GM12801 (cell line): ENCODE data around the gene MON2.

Experiments used
- CTCF ChIP-seq: IDR thresholded peaks from one replicate; pipeline ENCODE4 v1.5.1; 2011; ENCODE audit warnings: control low read depth; ENCODE audit not compliant: insufficient read length; ENCODE audit errors: extremely low read depth

MON2 gene

DNA sequence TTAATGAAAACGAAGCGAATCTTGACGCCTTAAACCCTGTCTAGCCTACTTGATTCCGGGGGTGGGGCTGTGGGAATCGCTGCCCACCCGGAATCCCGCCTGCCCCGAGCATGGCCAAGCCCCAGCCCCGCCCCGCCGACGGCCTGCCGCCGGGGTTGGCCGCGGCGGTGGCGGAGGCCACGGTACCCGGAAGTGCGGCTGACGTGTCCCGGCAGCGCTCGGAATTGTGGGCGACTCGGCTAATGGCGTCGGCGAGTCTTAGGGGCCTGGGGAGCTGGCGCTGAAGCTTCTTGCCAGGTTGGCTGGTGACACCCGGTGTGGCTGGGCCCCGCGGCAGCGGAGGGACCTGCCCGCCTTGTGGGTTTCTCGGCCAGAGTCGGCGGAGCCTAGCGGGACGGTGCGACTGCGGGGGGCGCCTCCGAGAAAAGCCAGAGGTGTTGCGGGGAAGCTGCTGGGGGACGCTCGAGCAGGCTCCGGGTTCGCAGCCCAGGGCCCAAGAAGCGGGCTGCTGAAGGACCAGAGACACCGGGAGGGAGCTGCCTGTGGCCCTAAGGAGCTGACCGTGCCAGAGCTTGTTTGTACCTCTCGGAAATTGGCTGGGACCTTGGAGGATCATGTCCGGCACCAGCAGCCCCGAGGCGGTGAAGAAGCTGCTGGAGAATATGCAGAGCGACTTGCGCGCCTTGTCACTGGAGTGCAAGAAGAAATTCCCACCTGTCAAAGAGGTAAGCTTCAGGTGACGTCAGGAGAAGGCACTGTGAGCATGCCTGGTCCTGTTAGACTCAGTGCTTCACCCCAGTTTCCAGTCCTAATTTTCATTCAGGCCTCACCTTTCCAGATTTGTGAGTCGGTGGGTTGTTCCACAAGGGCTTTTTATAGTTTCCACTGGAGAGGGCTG is at the start of gene MON2:
TSS of gene MON2 (plus strand) at position 233 of the 898 bp plus-strand sequence. CDS start at position 615, 382 bp downstream.
- TF ChIP-seq CTCF, result no peak

DNA sequence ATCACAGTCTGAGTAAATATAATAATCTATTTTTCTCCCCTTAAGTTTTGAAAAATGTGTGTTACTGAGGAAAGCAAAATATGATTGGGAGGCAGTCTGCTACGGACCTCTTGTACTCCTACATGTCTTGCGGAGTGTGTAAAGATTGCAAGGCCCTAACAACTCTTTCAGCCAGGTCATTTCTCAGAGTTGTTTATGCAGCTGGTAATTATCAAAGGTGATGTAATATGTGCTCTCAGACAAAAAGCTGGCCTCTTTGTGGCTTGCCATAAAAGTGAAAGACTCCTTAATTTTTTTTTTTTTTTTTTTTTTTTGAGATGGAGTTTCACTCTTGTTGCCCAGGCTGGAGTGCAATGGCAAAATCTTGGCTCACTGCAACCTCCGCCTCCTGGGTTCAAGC is 40.5 kb upstream of the MON2 start:
- TF ChIP-seq CTCF, result no peak

GRCh38 chr12:62429457-62429856 is 37.2 kb upstream of the MON2 start:
- no peak for TF ChIP-seq CTCF

- no peak for TF ChIP-seq CTCF
These were observed 31.9 kb upstream of the MON2 start for GRCh38 chr12:62434494-62435302.

- no peak for TF ChIP-seq CTCF
These were observed 31.1 kb upstream of the MON2 start for GRCh38 chr12:62435303-62436163.

- TF ChIP-seq CTCF, result no peak
These were observed 30.5 kb upstream of the MON2 start for GRCh38 chr12:62436164-62436503.
